Measurements from ENCODE around the gene SLAMF8. TPM values are rescaled to one million over a fixed set of nuclear protein-coding genes. Genes with fewer than 3 reads are reported as not detected.

The SLAMF8 gene
- total and polyA plus RNA-seq, 2 of the 8 experiments (the other 6 are each of a cell fraction or from before 2014, with no cell fraction given), result not detected

- Histone ChIP-seq H2BK20ac (ENCODE audit: low read length) (no peak overlapping the region), H3K4me3 (ENCODE audit: extremely low read depth in 1 of 4, insufficient read depth in 2 of 4, low read depth in 3 of 4, low read length in 4 of 4) (no peak overlapping the region), H3K4ac (replicated peaks; ENCODE audit: insufficient read length, low read depth, low read length) (no peak overlapping the region), H3K79me1 (ENCODE audit: low read depth, low read length) (no peaks in the 10 kb centered on the region), H3K9ac (replicated peaks in 1 of 4; ENCODE audit: extremely low read depth in 1 of 4, low read depth in 3 of 4, low read length in 3 of 4) (no peak overlapping the region), H3K79me2 (ENCODE audit: control insufficient read depth in 1 of 2, insufficient read depth in 2 of 2, low read length in 2 of 2) (no peaks in the 10 kb centered on the region), H2BK15ac (ENCODE audit: low read length) (no peak overlapping the region), H4K20me1 (replicated peaks in 1 of 2; ENCODE audit: control insufficient read depth in 1 of 2, insufficient read depth in 2 of 2, low read length in 2 of 2) (no peaks in the 10 kb centered on the region), H2AFZ (ENCODE audit: low read length) (no peak overlapping the region), H4K91ac (replicated peaks; ENCODE audit: insufficient read length, low read length) (no peak overlapping the region), H3K27me3 (replicated peaks in 1 of 4; ENCODE audit: control insufficient read depth in 3 of 4, extremely low read depth in 1 of 4, insufficient read depth in 3 of 4, low read length in 3 of 4) (peaks cover 0 to 2% (median 0%) of the 10 kb centered on the region in 4 experiments; a peak in 2 of 7 replicates), H3K56ac (replicated peaks; ENCODE audit: insufficient read length, low read depth, low read length) (no peak overlapping the region), H3K36me3 (ENCODE audit: control insufficient read depth in 2 of 4, insufficient read depth in 4 of 4, low read length in 3 of 4) (no peaks in the 10 kb centered on the region), H3K14ac (ENCODE audit: insufficient read length) (no peak overlapping the region), H2BK5ac (ENCODE audit: low read depth, low read length) (no peak overlapping the region), H2BK120ac (replicated peaks; ENCODE audit: low read depth, low read length) (no peak overlapping the region), H4K8ac (ENCODE audit: extremely low read depth, insufficient read depth, low read length) (no peak overlapping the region), H3K27ac (ENCODE audit: low read depth, low read length) (no peak overlapping the region), H3K23ac (ENCODE audit: insufficient read length) (no peak overlapping the region), H4K5ac (ENCODE audit: insufficient read length, low read depth, low read length) (no peak overlapping the region), H3K18ac (ENCODE audit: extremely low read depth, low read length) (no peak overlapping the region), H3K4me1 (replicated peaks in 1 of 4; ENCODE audit: control insufficient read depth in 3 of 4, insufficient read depth in 4 of 4, low read length in 3 of 4) (no peaks in the 10 kb centered on the region), H2AK5ac (ENCODE audit: low read depth, low read length) (no peak overlapping the region), H2BK12ac (ENCODE audit: low read depth, low read length) (no peak overlapping the region), H3K23me2 (ENCODE audit: low read depth, low read length) (no peaks in the 10 kb centered on the region), H3K9me3 (ENCODE audit: insufficient read depth in 2 of 2, low read depth in 1 of 2, low read length in 1 of 2) (no peaks in the 10 kb centered on the region), H3K4me2 (ENCODE audit: insufficient read depth in 1 of 2, low read depth in 2 of 2, low read length in 2 of 2) (no peak overlapping the region)
- DNase-seq (ENCODE audit: low read depth in 1 of 2, low spot score in 2 of 2), result no peak
- no peak for FAIRE-seq
- POLR2A ChIA-PET (ENCODE audit: partially characterized antibody), result interaction anchor here (0.6 kb wide), 1 partner anchor 553 kb away, joined by 3 read pairs; no protein-coding TSS in a partner anchor
- CTCF ChIA-PET (ENCODE audit: partially characterized antibody), result interaction anchor here (1.1 to 5.6 kb wide), 9 partner anchors 9 to 167 kb away, joined by 3 to 38 read pairs (median 19); no protein-coding TSS in a partner anchor
- WGBS, 2 experiments (ENCODE audit: extremely low coverage in 1 of 2, insufficient coverage in 1 of 2, insufficient read length in 1 of 2, insufficient replicate concordance in 2 of 2, low coverage in 1 of 2, low lambda C conversion rate in 2 of 2, missing lambda C conversion rate in 1 of 2), result 91% methylated on average over 5 of the region's 5 CpGs; no CpG with 5 or more reads in 1 of the 2 experiments
- no peak for TF ChIP-seq TBP (IDR thresholded peaks at IDR 0.05; ENCODE audit: low read depth, low read length)
These were observed 12.6 kb downstream of the SLAMF8 start for GRCh38 chr1:159839116-159839849.
